GM21717 (cell line): ENCODE results near the gene RGL3.
"Not testable (repeated sequence)": the region's sequence is repeated elsewhere in the genome, so short reads cannot be mapped to it uniquely, and the experiment has no call there.

Experiments used
- ATAC-seq: cut with Tn5 transposase; IDR thresholded peaks from one replicate; pipeline ENCODE4 v1.9.1; 2021; ENCODE audit warnings: mild to moderate bottlenecking, moderate library complexity; ENCODE audit not compliant: unreplicated experiment

RGL3 gene

GRCh38 chr19:11363881-11364280 lies 55.2 kb downstream of the RGL3 start:
- no peak for ATAC-seq

GRCh38 chr19:11361771-11362731 lies 57.1 kb downstream of the RGL3 start:
- no peak for ATAC-seq

GRCh38 chr19:11361037-11361770 lies 57.9 kb downstream of the RGL3 start:
- no peak for ATAC-seq

- ATAC-seq = no peak
These were observed 59.7 kb downstream of the RGL3 start for GRCh38 chr19:11359421-11359820.

- ATAC-seq = no peak
These were observed 62.2 kb downstream of the RGL3 start for GRCh38 chr19:11356676-11357550.

GRCh38 chr19:11356074-11356397 lies 63.1 kb downstream of the RGL3 start:
- no peak for ATAC-seq

- ATAC-seq = no peak
These were observed 63.7 kb downstream of the RGL3 start, which contains the start of gene PLPPR2 for GRCh38 chr19:11355160-11356073. TSS of gene PLPPR2 (plus strand) at chr19:11355432. CDS start at chr19:11357674, 2,242 bp downstream.

- not testable (repeated sequence) for ATAC-seq
These were observed 65.0 kb downstream of the RGL3 start for GRCh38 chr19:11354102-11354501.

GRCh38 chr19:11349171-11349570 lies 69.9 kb downstream of the RGL3 start:
- ATAC-seq = no peak

GRCh38 chr19:11347546-11348039 lies 71.5 kb downstream of the RGL3 start:
- ATAC-seq = no peak

GRCh38 chr19:11346104-11346940 lies 72.8 kb downstream of the RGL3 start, which contains the start of the genes CCDC159 and TMEM205:
TSS of gene CCDC159 (plus strand) at chr19:11346519. CDS start at chr19:11346607, 88 bp downstream.
TSS of gene TMEM205 (minus strand) at chr19:11346268. CDS start at chr19:11345619, 649 bp downstream.
- peak; percentile 77 for ATAC-seq

GRCh38 chr19:11345122-11345803 lies 73.9 kb downstream of the RGL3 start:
- no peak for ATAC-seq
